HG02943 (cell line): Measurements from ENCODE around the gene GSPT1.

Experiments used
- ATAC-seq: cut with Tn5 transposase; IDR thresholded peaks from one replicate; pipeline ENCODE4 v1.9.1; 2021; ENCODE audit warnings: mild to moderate bottlenecking, low read depth, moderate library complexity; ENCODE audit not compliant: unreplicated experiment

Gene GSPT1

DNA sequence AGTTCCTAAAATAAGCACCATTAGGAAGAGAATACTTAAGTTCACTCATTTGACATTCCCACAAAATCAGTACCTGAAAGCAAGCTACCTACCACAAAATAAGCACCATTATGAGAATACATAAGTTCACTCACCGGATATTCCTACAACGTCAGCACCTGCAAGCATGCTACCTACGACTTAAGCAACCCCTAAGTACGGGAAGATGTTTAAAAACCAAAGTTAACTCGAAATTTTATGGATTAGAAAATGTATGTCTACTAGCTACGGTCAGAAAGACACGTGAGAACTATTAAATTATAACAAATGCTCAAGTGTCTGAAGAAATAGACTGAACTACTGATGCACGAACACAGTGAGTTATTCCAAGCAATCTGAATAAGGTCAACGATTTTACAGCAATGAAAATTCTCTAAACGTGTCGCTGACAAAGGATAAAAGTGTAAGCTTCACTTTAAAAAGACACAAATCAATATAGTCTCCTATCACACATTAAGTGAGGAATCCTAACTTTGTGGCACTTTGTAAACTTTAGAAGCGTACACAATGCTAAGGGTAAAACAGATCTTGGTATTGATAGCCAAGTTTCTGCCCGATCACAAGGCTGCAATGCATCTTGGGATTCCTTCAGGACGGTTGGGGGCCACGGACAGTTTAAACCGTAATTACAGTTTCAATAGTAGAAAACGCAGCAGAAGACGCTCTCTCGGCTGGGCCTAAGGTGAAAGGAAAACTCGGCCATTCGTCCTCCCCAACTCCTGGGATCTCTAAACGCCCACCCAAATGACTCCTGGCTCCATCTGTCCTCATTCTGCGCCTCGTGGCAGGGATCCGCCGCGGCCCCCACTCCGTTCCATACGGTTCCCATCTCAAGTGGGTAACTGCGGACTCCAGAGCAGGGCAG is 1.3 kb downstream of the GSPT1 start:
- ATAC-seq: no peak

DNA sequence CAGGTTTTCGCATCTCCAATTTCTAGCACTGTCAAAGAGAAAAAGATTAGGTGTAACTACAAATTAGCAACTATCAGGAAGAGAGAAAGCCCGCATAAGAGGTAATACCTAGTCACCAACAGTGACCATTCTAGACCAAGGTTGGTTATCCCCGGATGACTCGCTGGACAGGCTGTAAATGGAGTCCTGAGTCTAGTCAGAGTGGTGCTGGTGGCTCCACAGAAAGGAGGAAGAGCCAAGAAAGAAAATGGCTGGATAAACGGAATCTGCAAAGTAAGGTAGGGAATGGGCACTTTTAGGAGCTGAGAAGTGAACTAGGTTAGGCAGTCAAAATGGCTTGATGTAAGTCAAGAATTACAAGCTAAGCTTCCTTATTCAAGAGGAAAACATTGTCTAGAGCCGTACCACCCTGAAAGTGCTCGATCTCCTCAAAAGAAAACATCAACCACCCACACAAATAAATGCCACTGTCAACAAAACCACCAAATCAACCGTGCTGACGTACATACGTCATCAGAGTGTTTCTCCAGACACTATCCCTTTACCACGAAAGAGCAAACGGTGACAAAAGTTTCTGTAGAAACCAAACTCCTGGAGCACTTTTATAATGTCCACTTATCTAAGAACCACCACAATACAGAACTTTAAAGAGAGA is 2.2 kb downstream of the GSPT1 start:
- ATAC-seq: no peak

DNA sequence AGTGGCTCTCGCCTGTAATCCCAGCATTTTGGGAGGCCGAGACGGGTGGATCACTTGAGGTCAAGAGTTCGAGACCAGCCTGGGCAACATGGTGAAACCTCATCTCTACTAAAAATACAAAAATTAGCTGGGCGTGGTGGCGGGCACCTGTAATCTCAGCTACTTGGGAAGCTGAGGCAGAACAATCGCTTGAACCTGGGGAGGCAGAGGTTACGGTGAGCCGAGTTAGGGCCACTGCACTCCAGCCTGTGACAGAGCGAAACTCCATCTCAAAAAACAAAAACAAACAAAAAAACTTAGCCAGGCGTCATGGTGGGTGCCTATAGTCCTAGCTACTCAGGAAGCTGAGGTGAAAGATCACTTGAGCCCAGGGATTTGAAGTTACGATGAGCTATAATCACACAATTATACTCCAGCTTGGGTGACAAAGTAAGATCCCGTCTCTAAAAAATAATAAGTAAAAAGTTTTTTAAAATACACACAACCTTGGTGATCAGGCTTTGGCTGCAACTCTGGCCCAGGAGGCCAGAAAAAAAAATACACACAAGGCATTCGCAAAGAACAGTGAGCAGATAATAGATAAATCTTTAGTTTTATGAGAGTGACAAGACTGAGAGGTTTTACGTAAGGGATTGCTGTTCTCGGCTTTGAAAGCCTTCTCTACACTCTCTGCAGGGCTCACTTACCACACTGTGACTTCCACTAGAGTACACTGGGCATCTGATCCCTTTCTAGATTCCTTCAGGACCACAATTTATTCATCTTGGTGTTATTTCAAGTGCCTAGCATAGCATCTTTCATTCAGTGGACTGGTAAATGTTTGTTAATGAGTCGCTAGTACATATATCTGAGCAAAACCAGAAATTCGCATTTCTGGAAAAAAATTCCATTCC is 5.9 kb downstream of the GSPT1 start:
- ATAC-seq: no peak

DNA sequence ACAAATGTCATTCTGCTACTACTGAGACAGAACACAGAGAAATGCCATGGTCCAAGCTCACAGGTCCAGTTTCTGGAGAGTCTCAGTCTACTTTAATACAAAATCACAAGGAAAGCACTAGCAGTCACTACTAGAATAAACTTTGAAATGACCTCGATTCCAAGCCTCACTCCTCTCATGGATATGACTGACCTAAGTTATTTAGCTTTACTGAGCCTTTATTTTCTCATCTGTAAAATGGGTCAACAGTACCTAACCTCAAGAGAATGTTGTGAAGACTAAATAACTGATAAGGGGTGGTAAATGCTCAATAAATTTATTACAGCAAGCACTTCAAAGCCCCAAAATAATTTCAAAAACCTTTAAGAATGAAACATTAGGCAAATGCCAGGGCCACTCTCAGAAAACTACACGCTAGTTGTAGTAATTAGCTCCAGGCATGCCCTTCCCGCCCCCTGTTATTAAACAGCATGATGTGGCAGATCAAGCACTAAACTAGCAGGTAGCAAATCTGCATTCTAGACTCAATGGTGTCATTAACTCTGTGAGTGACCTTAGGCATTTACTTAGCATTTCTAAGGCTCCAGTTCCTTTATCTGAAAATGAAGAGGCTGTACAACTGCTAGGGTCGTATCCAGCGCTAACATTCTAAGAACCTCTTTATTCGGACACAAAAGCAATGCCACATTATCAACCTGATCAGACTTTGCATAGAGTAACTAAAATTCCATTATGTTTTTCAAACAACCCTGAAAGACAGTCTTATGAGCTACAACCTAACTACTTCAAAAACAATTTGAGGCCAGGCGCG is 8.4 kb downstream of the GSPT1 start:
- ATAC-seq: no peak

DNA sequence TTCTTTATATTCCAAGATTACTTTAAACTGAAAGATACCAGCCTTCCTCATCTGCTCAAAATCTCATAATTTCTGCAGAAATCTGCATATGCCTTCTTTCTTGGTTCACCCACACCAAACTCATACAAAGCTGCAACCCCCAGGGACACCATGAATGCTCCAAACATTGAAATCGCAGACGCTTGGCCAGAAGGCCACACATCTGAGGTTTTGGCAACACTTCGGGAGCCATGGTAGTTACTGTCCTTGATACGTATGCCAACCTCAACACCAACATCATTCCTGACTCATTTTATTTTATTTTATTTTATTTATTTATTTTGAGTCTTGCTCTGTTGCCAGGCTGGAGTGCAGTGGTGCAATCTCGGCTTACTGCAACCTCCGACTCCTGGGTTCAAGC is 11.8 kb downstream of the GSPT1 start:
- no peak for ATAC-seq

DNA sequence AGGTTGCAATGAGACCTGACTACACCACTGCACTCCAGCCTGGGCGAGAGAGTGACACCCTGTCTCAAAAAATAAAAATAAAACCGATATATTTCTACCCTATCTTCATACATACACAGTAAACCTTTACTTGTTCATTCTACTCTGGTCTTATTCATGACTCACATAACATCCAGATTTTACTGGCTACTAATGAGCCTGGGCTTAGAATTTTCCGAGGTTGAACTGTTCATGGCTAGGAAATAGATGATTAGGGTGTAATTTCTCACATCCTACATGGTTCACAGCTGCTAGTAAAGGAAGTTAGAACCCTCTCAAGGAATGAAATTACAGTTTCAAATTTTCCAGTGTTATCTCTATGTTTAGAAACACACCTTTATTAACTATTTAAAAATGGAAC is 14.7 kb downstream of the GSPT1 start:
- no peak for ATAC-seq

DNA sequence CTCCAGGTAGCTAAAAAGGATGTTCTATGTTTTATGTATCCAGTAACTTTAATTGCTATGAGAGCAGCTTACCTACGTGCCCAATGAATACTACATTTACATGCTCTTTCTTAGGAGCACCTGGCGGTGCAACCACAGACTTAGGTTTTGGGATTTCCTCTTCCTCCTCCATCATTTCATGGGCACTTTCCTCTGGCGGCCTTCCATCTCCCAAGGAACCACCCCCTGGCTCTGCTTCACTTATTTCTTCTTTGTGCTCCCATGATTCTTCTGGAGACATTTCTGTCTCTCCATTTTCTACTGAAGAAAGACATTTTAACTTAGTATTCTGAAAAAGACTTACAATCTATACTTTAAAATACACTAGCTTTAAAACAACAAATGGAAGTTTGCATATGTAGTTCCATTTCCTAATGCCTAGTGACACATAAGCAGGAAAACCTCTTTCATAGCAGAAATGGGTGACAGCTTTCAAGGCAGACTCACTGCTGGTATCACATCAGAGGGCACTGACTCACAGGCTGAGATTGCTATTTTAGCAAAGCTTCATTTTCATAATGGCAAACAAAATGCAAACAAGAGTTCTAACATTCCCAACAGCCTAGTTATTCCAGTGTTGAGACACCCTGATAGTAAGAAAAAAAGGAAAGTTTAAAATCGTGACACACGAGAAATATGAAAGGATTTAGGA is 19.1 kb downstream of the GSPT1 start:
- ATAC-seq: no peak

DNA sequence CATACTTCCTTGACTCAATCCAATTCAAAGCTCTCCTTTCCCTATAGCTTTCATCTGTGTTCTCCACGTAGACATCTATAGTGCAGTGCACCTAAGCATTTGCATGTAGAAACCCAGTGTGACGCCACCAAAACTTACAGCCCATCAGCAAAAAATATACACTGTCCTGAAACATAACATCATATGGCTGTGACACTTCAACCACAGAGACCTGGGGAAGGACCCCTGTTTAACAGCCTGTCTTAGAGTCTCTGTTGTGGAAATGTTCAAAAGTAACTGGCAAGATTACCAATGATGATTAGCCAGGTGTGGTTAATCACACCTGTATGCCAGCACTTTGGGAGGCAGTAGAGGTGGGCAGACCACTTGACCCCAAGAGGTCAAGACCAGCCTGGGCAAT is 22.2 kb downstream of the GSPT1 start:
- ATAC-seq: no peak

DNA sequence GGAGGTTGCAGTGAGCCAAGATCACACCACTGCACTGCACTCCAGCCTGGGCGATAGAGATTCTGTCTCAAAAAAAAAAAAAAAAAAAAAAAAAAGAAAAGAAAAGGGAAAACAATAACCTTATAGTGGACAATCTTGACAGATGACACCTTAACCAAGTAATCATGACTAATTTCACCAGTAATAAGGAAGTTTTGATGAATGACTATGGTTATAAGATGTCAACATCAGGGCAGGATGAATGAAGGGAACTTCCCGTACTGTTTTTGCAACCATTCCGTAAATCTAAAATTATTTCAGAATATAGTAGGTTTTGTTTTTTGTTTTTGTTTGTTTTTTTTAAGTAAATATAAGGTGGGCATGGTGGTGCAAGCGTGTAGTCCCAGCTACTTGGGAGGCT is 23.0 kb downstream of the GSPT1 start:
- ATAC-seq: no peak

DNA sequence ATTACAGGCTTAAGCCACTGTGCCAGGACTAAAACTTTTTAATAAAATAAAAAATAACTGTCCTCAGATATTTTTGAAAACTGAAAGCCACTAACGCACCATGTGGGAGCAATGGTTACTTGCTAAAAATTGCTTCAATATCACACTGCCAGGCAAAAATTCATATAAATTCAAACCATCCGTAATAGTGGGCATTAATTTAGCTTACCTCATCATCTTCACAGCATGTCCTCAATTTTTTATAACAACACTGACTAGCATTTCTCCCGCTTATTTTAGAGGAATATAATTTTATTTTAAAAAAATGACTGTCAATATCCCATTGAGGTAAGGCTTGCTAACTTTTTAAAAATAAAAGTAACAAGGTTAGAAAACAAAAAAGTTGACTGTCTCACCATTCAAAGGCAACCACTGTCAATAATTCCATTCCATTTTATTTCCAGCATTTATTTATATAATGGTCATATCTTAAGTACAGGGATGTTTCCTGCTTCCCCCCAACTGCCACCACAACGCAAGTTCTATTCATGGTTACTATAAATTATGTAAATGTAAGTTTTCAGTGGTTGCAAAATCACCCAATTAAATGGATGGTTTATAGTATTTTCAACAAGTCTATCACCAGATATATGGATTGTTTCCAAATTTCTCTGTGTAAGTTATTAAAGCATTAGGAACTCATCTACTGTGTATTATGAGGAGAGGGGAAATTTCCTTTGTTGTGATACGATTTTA is 25.4 kb downstream of the GSPT1 start:
- ATAC-seq: no peak

DNA sequence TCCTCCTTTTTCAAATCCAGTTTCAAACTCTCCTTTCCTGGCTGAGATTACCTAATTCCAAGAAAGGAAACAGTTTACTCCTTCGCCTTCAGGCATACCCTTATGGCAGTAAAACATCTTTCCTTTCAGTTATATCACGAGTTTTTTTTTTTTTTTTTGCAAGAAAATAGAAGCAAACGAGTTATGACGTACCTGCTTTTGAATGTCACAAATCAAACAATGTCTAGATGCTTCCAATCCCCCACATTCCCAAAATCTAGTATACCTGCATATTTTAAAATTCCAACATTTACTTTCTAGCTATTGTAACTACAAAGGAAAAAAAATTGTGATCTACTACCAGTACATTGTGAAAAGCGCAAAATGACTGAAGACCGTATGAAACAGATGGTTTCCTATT is 28.9 kb downstream of the GSPT1 start:
- ATAC-seq: no peak

DNA sequence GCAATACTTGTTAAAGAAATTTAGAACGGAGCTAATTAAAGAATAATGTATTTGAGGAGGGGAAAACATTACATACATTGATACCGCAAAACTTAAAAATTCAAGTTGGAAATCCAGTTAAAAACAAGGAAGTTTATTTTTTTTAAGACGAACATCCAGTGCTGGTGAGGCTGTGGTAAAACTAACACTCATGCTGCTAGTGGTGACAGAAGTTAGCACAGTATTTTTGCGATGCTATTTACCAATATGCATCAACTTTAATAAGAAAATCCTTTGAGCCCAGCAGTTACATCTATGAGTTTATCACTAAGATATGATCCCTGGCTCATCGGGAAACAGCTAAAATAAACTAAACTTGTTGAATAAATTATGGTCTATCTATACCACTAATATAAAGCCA is 31.7 kb downstream of the GSPT1 start:
- ATAC-seq: no peak

DNA sequence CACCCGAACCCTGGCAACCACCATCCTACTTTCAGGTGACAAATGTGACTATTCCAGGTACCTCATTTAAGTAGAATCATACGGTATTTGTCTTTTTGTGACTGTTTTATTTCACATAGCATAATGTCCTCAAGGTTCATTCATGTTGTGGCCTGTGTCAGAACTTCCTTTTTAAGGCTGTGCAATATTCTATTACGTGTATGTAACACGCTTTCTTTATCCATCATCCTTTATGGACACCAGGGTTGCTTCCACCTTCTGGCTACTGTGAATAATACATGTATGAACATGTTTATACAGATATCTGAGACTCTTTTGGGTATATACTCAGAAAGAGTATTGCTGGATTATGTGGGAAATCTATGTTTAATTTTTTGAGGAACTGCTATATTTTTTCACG is 35.7 kb downstream of the GSPT1 start:
- no peak for ATAC-seq

DNA sequence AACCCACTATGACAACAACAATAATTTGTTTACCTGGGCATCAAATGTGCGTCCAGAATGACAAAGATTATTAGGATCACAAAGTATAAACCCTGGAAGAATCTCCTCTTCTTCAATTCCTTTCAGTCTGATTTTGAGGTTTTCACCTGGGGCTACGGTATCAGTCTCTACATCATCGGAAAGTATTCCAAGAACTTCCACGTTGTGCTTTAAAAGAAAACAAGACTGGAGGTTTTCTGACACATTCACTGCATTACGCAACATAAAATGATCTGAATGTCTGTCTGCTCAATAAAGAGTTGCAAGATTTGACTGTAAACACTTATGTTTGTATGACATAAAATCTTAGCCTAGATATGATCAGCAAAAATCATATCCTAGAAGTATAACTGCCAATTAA is 38.4 kb downstream of the GSPT1 start:
- ATAC-seq: no peak

DNA sequence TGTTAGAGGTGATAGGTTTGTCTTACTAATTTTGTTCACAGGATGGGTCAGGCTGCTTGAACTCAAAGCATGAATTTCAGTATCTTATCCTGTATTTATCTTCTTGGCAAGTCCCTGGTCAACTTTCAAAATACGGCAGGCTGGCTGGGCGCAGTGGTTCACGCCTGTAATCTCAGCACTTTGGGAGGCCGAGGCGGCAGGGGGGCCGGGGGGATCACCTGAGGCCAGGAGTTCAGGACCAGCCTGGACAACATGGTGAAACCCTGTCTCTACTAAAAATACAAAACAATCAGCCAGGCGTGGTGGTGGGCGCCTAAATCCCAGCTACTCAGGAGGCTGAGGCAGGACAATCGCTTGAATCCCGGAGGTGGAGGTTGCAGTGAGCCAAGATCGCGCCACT is 39.5 kb downstream of the GSPT1 start:
- no peak for ATAC-seq

DNA sequence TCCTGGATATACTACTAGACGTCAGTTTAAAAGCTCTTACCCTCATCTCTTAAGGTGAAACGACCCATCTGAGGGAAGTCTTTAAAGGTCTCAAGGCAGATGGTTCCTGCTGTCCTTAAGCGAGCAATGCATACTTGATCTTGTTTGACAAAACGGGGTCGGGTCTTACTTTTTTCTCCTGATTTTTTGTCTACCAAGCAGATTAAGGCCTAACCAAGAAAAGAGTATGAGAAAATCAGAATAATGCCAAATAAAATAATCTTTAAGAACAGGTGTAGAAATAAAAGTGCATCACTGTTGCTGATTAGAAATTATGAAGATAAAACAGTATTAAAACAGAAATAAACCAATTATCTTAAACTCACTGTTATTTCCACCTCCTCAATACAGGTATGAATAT is 40.0 kb downstream of the GSPT1 start:
- no peak for ATAC-seq

DNA sequence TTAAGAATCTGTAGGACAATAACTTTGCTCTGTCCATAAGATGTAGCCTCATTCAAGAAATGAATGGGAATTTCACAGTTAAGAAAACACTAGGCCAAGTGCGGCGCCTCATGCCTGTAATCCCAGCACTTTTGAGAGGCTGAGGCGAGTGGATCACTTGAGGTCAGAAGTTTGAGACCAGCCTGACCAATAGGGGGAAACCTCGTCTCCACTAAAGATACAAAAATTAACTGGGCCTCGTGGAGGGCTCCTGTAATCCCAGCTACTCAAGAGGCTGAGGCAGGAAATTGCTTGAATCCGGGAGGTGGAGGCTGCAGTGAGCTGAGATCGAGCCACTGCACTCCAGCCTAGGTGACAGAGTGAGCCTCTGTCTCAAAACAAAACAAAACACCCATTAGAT is 44.6 kb downstream of the GSPT1 start:
- no peak for ATAC-seq

DNA sequence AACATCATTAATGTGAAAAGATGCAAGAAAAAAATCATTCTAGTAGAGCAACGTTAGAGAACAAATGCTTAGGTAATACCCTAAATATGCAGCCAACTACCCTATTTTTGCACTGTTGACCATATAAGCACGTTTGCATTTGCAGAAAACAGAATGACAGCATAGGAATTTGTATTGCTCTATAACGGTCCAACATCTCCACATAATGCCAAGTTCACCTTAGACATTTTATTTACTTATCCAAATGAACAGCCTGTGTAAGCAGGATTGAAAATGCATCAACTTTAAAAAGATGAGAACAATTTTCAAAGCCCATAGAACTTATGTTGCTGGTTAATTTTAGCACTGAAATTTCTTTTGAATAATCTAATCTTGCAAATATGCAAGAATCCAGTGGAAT is 45.4 kb downstream of the GSPT1 start:
- no peak for ATAC-seq
